NB4 (cell line): ENCODE data around the gene RUFY3.

Experiments
- DNase-seq: peaks from one replicate; pipeline ENCODE4 v3.0.0; 2010; ENCODE audit warnings: low read depth
- H3K4me3 ChIP-seq: one replicate; pipeline ENCODE4 v1.5.1; 2011; ENCODE audit warnings: mild to moderate bottlenecking, low read depth, low read length, moderate library complexity
- CTCF ChIP-seq: IDR thresholded peaks from one replicate; pipeline ENCODE4 v1.5.1; 2012; ENCODE audit warnings: low read depth, low read length
- MAX ChIP-seq: IDR thresholded peaks from 2 replicates; pipeline ENCODE4 v1.6.1; 2011; ENCODE audit warnings: low read depth, low read length
- MYC ChIP-seq: IDR thresholded peaks from 2 replicates; pipeline ENCODE4 v1.6.1; 2011; ENCODE audit warnings: low read depth, low read length
- POLR2A ChIP-seq: IDR thresholded peaks from 2 replicates; pipeline ENCODE4 v1.6.1; 2011; ENCODE audit warnings: mild to moderate bottlenecking; ENCODE audit not compliant: insufficient read length; ENCODE audit errors: extremely low read depth

The RUFY3 gene

GRCh38 chr4:70830054-70830453 is 108.3 kb downstream of the RUFY3 start:
- no peak for DNase-seq
- H3K4me3 ChIP-seq: no peak overlapping the region
- TF ChIP-seq MYC (no peak), POLR2A (no peak), CTCF (no peak), MAX (no peak)

GRCh38 chr4:70831293-70831692 is 109.5 kb downstream of the RUFY3 start:
- TF ChIP-seq MAX (no peak), CTCF (no peak), MYC (no peak), POLR2A (no peak)
- DNase-seq: no peak
- H3K4me3 ChIP-seq: no peak overlapping the region

- H3K4me3 ChIP-seq: no peak overlapping the region
- no peak for DNase-seq
- TF ChIP-seq CTCF (no peak), MAX (no peak), MYC (no peak), POLR2A (no peak)
Observed at GRCh38 chr4:70833675-70834074, 111.9 kb downstream of the RUFY3 start.

- peak overlapping the region; percentile 45 for H3K4me3 ChIP-seq
- TF ChIP-seq MAX (no peak), POLR2A (no peak), CTCF (no peak), MYC (no peak)
- DNase-seq: no peak
Observed at GRCh38 chr4:70836081-70836480, 114.3 kb downstream of the RUFY3 start.

GRCh38 chr4:70838204-70838603 is 116.4 kb downstream of the RUFY3 start:
- H3K4me3 ChIP-seq: peak overlapping the region; percentile 95
- peak; percentile 34 for DNase-seq

More at GRCh38 chr4:70838204-70838603, 116.4 kb downstream of the RUFY3 start:
- TF ChIP-seq MYC (no peak), MAX (no peak), POLR2A (no peak), CTCF (no peak)
